Measurements from ENCODE around the gene AGFG1.
"Not testable (repeated sequence)": the region's sequence is repeated elsewhere in the genome, so short reads cannot be mapped to it uniquely, and the experiment has no call there.

AGFG1 gene

DNA sequence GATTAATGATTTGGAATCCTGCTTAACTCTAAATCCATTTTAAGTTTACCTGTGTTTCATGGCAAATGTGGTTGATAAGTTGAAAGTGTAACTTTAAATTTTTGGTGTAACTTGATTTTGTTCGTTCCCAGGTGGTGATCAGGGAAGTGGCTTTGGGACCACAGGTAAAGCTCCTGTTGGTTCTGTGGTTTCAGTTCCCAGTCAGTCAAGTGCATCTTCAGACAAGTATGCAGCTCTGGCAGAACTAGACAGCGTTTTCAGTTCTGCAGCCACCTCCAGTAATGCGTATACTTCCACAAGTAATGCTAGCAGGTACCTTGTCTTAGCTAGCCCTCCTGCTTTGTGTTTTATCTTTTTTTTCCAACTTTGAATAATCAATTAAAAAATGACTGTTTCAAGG, 62.8 kb downstream of the AGFG1 start:
- in situ Hi-C loops (cut with MboI; ENCODE audit: low sequenced_read_pairs): no loop called here

DNA sequence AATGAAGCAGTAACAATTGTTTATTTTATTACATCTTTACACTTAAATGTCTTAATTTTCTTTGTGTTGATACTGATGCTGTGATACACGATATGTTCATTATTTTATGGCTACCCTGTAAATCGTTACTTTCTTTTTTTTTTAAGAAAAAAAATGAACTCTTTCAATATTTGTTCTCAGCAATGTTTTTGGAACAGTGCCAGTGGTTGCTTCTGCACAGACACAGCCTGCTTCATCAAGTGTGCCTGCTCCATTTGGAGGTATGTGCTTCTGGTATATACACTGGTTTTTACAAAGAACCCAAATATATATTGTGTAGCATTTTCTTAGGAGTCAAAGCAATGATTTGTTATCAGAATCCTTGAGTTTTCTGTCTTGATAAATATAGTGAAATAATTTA, 64.5 kb downstream of the AGFG1 start:
- in situ Hi-C loops (cut with MboI; ENCODE audit: low sequenced_read_pairs): no loop called here

DNA sequence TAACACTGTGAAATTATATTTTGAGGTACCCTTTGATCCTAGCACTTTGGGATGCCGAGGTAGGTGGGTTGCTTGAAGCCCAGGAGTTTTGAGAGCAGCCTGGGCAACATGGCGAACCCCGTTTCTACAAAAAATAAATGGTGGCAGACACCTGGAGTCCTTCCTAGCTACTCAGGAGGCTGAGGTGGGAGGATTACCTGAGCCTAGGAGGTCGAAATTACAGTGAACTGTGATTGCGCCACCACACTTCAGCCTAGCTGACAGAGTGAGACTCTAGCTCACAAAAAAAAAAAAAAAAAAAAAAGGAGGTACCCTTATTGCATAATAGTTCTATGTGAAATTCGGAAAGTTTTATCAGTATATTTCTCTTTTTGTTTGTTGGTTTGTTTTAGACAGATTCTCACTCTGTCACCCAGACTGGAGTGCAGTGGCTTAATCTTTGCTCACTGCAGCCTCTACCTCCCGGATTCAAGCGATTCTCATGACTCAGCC, 67.6 kb downstream of the AGFG1 start:
- in situ Hi-C loops (cut with MboI; ENCODE audit: low sequenced_read_pairs): no loop called here

DNA sequence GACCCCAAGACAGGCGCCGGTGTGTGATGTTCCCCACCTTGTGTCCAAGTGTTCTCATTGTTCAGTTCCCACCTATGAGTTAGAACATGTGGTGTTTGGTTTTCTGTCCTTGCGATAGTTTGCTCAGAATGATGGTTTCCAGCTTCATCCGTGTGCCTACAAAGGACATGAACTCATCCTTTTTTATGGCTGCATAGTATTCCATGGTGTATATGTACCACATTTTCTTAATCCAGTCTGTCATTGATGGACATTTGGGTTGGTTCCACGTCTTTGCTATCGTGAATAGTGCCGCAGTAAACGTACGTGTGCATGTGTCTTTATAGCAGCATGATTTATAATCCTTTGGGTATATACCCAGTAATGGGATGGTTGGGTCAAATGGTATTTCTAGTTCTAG, 68.4 kb downstream of the AGFG1 start:
- in situ Hi-C loops (cut with MboI; ENCODE audit: low sequenced_read_pairs): not testable (repeated sequence)

DNA sequence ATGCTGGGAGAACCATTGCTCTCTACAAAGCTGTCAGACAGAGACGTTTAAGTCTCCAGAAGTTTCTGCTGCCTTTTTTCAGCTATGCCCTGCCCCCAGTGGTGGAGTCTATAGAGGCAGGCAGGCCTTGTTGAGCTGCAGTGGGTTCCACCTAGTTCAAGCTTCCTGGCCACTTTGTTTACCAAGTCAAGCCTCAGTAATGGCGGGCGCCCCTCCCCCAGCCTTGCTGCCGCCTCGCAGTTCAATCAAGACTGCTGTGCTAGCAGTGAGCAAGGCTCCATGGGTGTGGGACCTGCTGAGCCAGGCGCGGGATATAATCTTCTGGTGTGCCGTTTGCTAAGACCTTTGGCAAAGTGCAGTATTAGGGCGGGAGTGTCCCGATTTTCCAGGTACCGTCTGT, 74.0 kb downstream of the AGFG1 start:
- in situ Hi-C loops (cut with MboI; ENCODE audit: low sequenced_read_pairs): no loop called here

DNA sequence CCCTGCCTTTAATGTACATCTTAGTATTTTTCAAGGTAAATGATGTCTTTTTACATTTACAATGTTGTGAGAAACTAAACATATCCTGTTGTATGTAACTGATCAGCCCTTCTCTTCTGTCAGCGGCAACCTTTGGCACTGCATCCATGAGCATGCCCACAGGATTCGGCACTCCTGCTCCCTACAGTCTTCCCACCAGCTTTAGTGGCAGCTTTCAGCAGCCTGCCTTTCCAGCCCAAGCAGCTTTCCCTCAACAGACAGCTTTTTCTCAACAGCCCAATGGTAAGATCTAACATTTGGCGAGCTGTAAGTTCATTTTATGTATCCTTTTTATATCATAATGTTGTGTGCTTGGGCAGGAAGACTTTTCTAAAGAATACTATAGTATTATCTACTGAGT, 79.9 kb downstream of the AGFG1 start:
- in situ Hi-C loops (cut with MboI; ENCODE audit: low sequenced_read_pairs): no loop called here

DNA sequence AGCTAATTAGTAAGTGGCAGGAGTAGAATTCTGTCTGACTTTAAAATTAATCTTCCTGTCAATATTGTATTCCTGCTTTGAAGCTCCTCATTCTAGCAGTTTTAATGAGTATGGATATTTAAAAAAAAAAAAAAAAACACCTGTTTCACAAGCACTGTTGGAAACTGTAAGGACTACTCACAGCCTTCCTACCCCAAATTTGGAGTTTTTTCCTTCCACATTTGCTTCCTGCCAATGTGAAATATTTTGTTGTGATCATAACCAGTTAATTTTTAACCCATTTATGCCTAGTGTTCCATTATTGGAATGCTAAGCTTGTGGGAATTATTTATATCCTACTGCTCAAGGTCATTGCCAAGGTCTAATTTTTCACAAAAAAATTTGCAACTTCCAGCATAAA, 90.6 kb downstream of the AGFG1 start:
- in situ Hi-C loops (cut with MboI; ENCODE audit: low sequenced_read_pairs): no loop called here

DNA sequence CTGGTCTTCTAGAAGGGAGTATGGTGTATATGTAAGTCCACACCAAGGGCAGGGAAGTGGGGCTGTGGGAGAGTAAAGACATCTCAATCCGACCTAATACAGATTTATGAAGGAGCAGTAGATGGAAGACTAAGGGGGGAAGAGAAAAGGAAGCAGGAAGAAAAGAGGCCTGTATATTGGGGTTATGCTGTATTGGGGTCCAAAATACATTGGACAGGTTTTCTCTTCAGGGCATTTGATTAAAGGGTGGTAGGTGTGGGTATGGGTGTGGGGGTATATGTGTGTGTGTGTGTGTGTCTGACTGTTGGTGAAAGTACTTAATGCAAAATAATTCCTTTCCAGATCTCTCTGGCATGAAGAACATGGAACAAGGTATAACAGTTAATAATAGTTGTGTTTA, 93.1 kb downstream of the AGFG1 start:
- in situ Hi-C loops (cut with MboI; ENCODE audit: low sequenced_read_pairs): no loop called here

DNA sequence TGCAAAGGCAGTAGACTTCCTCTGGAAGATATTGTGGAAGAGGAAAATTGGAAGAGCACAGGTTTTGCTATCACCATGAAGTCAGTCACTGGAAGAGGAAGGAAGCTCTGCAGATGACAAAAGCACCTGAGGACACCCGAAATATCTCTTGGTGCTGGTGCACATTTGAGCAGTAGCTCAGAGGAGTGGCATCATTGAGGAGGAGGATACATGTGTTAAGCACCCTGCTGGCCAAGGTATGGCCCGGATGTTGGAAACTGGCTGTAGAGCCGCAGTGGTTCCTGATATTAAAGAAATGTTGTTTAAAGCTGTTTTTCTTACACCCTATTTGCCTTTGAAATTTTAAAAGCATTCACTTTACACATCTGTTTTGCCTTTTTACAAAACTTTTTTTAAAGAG, 94.1 kb downstream of the AGFG1 start:
- in situ Hi-C loops (cut with MboI; ENCODE audit: low sequenced_read_pairs): no loop called here

DNA sequence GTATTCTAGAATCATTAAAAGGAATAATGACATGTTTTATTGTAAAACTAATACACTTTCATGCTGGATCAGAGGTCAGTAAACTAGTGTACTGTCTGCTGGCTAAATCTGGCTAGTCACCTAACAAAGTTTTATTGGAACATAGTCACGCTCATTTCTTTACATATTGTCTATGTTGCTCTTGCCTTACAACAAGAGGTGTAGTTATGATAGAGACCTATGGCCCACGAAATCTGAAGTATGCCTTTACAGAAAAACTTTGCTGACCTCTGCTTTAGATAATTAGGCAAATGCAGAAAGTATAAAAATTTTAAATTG, 96.9 kb downstream of the AGFG1 start:
- in situ Hi-C loops (cut with MboI; ENCODE audit: low sequenced_read_pairs): no loop called here

DNA sequence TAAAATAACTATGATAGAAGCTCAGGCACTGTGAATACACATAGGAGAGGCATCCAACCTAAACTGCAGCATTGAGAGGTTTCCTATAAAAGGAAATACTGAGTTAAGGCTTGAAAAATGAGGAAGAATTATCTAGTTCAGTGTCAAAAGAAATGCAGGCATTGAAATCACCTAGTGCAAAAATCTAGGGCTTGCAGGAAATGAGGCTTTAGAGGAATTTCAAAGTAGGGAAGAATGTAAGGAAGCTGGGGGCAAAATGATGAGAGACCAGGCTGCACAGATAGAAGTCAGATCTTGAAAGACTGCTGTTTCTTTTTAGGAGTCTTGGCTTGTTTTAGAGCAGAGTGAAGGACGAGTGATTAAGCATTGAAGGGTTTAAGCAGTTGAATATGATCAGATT, 98.7 kb downstream of the AGFG1 start:
- in situ Hi-C loops (cut with MboI; ENCODE audit: low sequenced_read_pairs): no loop called here

DNA sequence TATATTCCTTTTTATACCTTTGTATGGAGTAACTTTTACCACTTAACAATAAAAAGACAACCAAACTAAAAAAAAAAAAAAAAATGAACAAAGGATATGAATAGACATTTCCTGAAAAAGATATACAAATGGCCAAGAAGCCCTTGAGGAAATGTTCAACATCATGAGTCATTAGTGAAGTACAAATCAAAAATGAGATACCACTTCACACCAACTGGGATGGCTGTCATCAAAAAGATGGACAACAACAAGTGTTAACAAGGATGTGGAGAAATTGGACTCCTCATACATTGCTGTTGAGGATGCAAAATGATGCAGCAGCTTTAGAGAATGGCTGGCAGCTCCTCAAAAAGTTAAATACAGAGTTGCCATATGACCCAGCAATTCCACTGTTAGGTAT, 104.2 kb downstream of the AGFG1 start:
- in situ Hi-C loops (cut with MboI; ENCODE audit: low sequenced_read_pairs): no loop called here

DNA sequence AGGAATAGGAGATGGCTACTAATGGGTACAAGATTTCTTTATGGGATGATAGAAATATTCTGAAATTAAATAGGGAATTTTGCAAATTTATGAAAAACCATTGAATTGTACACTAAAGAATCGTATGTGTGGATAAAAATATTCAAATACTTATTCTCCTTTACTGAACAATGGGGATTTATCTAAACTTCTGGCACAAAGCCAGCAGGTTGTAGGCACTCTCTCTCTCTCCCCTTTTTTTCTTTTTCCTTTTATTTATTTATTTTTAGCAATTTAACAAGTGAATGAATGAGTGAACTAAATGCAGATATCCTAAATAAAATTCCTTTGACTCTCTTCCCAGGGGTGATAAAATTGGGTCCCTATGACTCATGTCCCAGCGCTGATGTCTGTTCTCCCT, 104.9 kb downstream of the AGFG1 start:
- in situ Hi-C loops (cut with MboI; ENCODE audit: low sequenced_read_pairs): no loop called here

DNA sequence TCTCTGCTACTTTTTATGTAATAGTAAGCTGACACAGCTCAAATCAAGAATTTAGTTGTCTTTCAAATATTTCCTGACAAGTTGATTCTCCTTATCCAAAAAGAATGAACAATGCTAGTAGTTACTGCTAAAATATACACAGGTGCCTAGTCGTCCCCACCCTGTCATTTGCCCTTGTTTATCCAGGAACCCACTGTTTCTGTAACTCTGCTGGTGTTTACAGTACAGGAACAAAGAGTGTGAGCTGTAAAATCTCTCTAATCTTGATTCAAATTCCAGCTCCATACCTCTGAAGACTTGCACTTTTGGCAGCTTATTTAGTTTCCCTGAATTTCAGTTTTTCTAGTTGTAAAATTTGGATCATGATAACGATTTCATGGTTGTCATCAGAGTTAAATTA, 105.6 kb downstream of the AGFG1 start:
- in situ Hi-C loops (cut with MboI; ENCODE audit: low sequenced_read_pairs): no loop called here

DNA sequence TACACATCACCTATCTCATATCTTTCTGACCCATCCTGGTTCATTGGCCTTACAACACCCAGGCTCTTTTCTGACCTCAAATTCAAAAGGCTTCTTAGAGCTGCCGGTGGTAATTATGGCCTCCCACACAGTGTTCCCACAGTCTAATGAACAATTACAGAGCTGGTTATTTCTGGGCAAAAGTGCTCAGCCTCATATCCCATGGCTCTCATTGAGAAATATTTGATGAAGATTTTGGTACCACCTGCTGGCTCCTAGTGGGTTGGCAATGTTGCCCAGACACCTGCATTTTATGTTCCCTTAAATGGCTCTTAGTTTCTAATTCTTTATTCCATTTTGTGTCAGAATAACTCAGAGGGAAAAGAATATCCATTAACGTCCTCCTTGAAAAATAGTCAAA, 106.7 kb downstream of the AGFG1 start:
- in situ Hi-C loops (cut with MboI; ENCODE audit: low sequenced_read_pairs): no loop called here

DNA sequence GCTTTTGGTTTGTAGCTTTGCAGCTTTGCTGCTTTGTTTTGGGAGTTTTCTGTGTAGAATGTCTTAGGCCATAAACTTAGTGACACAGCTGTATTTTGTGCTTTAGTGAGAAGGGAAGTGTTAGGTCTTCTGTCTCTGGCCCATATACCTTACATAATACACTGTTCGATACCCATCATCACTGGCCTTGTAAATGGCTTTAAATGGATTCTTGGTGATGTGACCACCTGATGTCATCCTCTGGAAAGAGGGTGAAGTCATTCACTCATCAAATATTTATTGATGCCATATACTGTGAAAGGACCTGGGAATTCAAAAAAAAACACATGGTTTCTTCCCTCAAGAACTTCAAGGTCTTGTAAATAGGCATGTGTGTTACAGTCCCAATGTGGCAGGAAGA, 107.8 kb downstream of the AGFG1 start:
- in situ Hi-C loops (cut with MboI; ENCODE audit: low sequenced_read_pairs): no loop called here

DNA sequence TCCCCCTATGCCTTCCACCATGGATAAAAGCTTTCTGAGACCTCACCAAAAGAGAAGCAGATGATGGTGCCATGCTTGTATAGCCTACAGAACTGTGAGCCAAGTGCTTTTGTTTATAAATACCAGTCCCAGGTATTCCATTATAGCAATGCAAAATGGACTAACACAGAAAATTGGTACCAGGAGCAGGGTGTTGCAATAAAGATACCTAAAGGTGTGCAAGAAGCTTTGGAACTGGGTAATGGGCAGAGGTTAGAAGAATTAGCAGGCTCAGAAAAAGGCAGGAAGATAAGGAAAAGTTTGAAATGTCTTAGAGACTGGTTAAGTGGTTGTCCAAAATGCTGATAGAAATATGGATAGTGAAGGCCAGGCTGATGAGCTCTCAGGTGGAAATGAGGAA, 110.4 kb downstream of the AGFG1 start:
- in situ Hi-C loops (cut with MboI; ENCODE audit: low sequenced_read_pairs): no loop called here

DNA sequence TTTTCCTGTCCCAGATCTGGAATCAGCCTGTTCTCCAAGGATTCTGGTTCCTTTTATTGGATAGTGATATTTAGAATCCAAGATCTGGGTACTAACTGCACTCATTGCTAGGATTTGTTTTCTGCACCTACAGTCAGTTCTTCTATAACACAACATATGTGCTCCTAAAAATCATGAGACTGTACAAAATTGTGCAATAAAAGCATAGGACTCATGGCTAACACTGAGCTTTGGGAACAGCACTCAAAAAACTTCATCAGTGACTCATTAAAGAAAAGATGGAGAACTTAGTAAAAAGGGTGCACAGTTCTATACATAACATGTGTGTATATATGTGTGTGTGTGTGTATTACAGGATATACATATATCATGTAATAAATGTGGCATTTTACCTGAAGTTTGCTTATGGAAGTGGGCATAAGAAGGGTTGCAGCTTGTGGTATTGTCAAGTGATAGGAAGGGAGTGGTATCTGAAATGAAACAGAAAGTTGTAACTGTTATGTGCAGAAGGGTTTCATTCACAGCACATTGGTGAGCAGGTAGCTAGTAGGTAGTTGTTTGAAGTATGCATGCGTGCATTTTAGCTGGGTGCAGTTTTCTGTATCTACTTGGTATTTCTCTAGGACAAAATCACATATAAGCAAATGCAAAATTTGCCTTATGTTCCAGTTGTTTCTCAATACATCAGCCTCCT, 120.9 kb downstream of the AGFG1 start:
- in situ Hi-C loops (cut with MboI; ENCODE audit: low sequenced_read_pairs): no loop called here

DNA sequence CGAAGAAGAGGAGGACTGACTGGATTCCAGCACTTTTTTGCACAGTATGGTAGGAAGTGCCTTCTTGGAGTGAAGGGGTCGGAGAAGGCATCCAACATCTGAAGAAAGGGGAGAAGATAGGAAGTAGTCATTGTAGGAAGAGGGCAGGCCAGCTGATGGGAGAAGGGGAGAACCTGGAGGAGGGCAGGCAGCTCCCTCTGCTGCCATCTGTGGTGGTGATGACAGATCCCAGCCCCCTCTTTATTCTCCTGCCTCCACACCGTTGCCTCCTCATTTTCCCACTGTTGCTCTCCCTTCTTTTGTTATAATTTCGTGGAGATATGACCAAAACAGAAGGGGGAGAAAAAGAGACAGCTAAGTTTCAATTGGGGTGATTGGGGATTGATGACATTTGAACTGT, 123.8 kb downstream of the AGFG1 start:
- in situ Hi-C loops (cut with MboI; ENCODE audit: low sequenced_read_pairs): no loop called here

DNA sequence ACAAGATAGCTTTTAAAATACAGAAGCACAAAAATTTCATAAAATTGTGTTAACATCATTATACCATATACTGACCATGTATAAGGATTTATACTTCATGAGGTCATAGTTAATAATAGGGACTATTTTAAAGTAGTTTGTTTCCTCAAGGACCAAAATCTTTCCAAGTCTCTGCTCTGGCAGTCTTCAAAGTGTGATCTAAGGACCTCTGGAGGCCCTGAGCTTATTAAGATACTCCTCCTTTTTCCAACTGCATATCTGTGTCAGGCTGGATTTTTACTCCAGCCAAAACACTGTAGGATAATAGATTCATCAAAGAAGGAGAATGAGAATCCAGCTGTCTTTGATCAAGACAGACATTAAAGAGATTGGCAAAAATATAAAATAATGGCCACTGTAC, 125.1 kb downstream of the AGFG1 start:
- in situ Hi-C loops (cut with MboI; ENCODE audit: low sequenced_read_pairs): no loop called here

DNA sequence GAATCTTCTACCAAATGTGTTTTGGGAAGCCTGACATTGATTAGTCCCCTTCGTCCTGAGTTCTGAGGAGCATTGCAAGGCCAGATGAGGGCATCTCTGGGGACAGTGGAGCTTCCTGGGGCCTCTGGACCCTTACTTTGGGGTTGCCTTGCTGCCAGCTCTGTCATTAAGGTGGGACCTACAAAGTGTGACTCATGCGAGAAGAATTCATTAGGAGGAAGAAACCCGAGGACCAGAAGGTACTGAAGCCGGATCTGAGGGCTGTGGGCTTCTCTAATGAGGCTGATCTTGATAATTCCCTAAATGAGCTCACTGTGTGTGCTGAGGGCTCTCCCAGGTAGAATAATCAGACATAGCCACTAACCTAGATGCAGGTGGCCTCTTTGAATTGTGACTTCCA, 126.0 kb downstream of the AGFG1 start:
- in situ Hi-C loops (cut with MboI; ENCODE audit: low sequenced_read_pairs): no loop called here

DNA sequence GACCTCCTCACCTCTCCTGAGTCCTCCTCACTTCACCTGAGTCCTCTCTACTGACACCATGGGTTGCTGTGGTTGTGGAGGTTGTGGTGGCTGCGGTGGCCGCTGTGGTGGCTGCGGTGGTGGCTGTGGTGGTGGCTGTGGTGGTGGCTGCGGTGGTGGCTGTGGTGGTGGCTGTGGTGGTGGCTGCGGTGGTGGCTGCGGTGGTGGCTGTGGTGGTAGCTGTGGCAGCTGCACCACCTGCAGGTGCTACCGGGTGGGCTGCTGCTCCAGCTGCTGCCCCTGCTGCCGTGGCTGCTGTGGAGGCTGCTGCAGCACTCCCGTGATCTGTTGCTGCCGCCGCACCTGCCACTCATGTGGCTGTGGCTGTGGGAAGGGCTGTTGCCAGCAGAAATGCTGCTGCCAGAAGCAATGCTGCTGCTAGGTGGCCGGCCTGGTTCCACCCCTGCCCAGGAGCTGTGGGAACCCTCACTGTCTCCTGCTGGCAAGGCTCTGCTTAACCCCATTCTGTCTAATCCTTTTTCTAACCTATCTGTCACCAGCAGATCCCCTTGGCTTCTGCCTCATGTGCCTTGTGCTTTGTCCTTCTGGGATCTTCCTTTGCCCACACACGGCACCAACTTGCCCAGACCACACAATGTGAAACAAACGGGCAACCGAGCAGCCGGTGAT, 127.0 kb downstream of the AGFG1 start, which contains the start of gene SCYGR2:
SCYGR2 (plus strand) TSS at position 59 of the 669 bp plus-strand sequence; CDS start at position 59, 0 bp downstream.
- in situ Hi-C loops (cut with MboI; ENCODE audit: low sequenced_read_pairs): not testable (repeated sequence)

DNA sequence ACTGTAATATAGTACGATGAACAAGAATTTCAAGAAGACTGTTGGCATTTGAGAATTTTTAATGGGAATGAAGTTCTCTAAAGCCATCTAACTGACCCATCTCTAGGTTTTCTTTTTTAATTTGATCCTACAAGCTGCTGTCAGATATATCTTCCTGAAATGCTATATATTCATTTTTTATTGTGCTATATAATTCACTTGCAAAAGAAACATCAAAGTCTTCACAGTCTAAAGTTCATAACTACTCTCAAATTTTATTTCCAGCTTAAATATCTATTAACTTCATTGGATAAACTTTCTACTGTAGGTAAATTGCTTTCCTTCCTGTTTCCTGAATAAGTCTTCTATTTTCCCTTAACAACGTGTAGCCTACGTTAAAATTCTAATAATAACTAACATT, 130.4 kb downstream of the AGFG1 start:
- in situ Hi-C loops (cut with MboI; ENCODE audit: low sequenced_read_pairs): no loop called here
